HG03469 (cell line): Measurements from ENCODE around the gene ZMYM4.

ENCODE experiments used
- ATAC-seq: cut with Tn5 transposase; IDR thresholded peaks from one replicate; pipeline ENCODE4 v1.9.1; 2021; ENCODE audit warnings: mild to moderate bottlenecking, moderate library complexity, moderate number of reproducible peaks; ENCODE audit not compliant: unreplicated experiment

The ZMYM4 gene

GRCh38 chr1:35274197-35274596 lies 5.7 kb downstream of the ZMYM4 start:
- ATAC-seq = no peak

- ATAC-seq = no peak
These were observed 10.5 kb downstream of the ZMYM4 start for GRCh38 chr1:35278886-35279554.

DNA sequence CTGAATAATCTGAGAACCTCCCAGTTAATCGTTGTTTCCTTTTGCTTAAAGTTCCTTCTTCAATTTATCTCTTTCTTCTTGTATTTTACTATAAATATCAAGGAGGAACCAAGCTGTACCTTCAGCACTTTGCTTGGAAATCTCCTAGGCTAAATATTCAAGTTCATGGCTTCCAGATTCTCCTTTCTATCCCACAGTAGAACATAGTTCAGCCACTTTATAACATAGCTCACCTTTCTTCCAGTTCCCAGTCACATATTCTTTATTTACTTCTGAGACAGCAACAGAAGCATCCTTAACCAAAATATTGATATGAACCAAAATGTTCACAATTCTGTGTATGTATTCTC lies 11.0 kb downstream of the ZMYM4 start:
- ATAC-seq = no peak

DNA sequence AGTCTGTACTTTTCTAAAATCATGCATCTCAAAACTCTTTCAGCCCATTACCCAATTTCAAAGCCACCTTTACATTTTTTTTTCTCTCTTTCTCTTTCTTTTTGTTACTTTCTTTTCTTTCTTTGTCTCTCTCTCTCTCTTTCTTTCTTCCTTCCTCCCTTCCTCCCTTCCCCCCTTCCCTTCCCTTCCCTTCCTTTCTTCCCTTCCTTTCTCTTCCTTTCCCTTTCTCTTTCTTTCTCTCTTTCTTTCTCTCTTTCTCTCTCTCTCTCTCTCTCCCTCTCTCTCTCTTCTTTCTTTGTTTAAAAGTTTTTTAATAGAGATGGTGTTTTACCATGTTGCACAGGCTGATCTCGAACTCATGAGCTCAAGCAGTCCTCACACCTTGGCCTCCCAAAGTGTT lies 11.5 kb downstream of the ZMYM4 start:
- ATAC-seq = no peak

GRCh38 chr1:35281565-35281964 lies 13.1 kb downstream of the ZMYM4 start:
- ATAC-seq = no peak

- ATAC-seq = no peak
These were observed 13.7 kb downstream of the ZMYM4 start for GRCh38 chr1:35282172-35282571.

- ATAC-seq = no peak
These were observed 16.3 kb downstream of the ZMYM4 start for GRCh38 chr1:35284852-35285251.

DNA sequence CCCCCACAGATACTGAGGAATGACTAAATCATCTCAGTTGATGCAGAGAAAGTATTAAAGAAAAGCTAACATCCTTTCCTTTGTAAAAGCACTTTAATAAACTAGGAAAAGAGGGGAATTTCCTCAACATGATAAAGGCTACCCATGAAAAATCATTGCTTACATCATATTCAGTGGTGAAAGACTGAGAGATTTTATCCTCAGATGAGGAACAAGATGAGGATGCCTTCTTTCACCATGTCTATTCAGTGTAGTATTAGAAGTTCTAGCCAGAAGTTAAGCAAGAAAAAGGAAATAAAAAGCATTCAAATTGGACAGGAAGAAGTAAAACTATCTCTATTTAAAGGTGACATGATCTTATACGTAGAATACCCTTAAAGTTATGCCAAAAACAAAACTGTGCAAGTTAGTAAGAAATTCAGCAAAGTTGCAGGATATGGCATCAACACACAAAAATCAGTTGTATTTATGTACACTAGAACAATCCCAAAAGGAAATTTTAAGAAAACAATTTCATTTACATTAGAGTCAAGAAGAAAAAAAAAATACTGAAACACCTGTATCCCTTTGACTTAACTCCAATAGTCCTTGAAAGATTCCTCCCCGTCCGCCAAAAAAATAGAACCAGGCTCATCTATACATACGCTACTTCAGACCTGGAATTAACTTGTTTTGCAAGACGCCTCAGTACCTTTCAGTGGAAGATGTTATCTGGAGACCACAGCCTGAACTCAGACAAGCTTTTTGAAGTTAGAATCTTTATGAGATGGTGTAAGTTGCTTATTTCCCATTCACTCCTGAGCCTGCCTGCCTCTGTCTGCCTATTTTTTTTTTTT lies 17.5 kb downstream of the ZMYM4 start:
- ATAC-seq = no peak

DNA sequence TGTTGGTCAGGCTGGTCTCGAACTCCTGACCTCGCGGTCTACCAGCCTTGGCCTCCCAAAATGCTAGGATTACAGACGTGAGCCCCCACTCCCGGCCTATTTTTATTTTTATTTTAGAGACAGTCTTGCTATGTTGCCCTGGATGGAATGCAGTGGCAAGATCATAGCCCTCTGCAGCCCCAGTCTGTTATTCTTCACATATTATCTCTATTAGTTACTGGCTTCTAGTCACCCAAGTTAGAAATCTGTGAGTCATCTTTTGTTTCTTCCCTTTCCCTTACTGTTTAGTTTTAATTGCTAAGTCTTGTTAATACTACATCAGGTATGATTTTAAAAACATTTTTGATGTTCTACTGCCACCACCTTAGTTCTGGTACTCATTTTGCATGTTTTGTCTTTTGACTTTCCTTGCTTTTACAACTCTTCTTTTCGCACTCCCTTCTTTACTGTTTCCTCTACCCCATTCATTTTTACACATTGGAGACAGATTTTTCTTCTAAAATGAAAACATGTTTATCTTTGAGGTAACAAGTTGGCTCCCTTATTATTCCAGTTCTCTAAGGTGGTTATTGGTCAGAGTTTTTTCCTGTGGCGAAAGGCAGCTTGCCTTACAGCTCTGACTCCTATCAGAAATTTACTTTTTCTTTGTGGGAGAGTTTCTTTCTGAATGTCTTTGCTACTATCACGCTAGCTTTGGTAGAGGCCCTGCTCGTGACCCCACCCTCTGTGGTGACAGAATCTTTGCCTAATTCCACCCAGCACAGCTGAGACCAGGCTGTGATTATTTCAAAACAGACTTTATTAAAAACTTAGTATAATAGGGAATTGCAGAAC lies 19.5 kb downstream of the ZMYM4 start:
- ATAC-seq = no peak

DNA sequence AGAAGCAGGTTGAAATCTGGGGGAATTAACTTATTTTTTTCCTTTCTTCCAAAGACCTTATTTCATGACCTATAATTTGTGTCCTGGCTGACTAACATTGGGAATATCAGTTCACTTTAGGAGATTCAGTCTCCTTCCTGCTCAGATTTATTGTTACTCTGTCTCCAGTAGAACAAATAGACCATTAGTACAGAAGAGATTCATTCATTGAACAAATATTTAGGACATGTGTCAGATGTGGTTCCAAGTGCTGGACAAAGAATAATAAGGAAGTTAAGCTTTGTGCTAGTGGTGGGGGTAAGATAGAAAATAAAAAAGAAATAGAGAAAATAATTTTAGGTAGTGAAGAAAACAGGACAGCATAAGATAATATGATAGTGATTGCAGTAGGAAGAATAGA lies 20.3 kb downstream of the ZMYM4 start:
- ATAC-seq = no peak

DNA sequence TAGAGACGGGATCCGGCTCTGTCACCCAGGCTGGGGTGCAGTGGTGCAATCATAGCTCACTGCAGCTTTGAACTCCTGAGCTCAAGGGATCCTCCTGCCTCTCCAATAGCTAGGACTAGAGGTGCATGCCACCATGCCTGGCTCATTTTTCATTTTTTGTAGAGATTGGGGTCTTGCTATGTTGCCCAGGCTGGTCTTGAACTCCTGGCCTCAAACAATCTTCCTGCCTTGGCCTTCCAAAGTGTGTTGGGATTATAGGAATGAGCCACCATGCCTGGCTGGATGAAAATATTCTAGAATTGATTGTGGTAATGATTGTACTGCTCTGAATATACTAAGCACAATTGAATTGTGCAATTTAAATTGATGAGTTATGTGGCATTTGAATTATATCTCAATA lies 21.9 kb downstream of the ZMYM4 start:
- no peak for ATAC-seq

GRCh38 chr1:35294809-35295208 lies 26.3 kb downstream of the ZMYM4 start:
- ATAC-seq = no peak

GRCh38 chr1:35297886-35298285 lies 29.4 kb downstream of the ZMYM4 start:
- no peak for ATAC-seq

DNA sequence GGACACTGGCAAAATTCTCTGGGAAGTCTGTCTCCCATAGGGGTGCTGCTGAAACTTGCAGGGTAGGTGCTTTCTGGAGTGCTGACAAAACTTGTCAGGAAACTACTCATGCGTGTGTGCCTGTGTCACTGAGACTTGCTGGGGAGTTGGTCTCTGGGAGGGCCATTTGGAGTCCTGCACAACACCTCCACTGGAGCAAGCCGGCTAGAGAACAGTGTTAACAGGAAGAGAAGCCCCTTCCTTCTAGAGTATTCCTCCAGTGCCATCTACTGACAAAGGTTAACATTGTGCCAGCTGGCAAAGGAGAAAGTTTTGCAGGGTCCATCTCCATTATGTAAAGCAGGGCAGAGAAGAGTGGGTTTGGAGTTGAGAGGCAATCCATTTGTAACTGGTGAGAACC lies 30.0 kb downstream of the ZMYM4 start:
- no peak for ATAC-seq

DNA sequence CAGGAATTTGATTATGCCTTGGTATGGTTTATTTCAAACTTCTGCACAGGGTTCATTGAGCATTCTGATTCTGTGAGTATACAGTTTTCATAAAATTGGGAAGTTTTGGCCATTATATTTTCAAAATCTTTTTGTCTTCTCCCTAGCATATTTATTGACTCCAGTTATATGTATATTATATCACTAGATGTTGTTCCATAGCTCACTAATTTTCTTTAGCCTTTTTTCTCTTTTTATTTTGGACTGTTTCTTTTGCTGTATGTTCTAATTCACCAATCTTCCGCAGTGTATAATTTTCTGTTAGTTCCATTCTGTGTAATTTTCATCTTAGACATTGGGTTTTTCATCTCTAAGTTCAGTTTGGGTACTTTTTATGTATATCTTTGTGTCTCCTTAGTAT lies 31.9 kb downstream of the ZMYM4 start:
- no peak for ATAC-seq

DNA sequence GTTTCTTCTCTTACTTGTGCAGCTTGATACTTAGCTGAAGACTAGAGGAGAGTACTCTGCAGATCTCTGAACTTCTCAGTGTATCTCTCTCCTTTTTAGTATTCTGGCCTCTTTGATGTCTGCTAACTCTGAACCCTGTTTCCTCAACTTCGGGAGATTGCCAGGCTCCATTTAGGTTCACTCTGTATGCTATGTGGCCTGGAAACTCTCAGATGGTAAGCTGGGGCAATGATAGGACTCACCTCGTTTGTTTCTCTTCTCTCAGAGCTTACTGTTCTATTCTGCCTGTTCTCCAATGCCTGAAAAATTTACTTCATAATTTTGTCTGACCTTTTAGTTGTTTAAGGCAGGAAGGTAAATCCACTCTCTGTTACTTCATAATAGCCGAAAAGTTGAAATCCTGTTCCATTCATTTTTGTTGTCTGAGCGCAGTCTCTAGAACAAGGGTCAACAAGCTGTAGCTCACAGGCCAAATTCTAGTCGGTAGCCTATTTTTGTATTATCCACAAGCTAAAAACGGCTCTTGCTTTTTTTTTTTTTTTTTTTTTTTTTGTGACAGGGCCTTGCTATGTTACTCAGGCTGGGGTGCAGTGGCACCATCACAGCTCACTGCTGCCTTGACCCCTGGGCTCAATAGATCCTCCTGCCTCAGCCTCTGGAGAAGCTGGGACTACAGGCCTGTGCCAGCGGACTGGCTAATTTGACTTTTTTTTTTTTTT lies 33.3 kb downstream of the ZMYM4 start:
- no peak for ATAC-seq

GRCh38 chr1:35305383-35305782 lies 36.9 kb downstream of the ZMYM4 start:
- no peak for ATAC-seq

GRCh38 chr1:35315649-35316048 lies 47.1 kb downstream of the ZMYM4 start:
- ATAC-seq = no peak

DNA sequence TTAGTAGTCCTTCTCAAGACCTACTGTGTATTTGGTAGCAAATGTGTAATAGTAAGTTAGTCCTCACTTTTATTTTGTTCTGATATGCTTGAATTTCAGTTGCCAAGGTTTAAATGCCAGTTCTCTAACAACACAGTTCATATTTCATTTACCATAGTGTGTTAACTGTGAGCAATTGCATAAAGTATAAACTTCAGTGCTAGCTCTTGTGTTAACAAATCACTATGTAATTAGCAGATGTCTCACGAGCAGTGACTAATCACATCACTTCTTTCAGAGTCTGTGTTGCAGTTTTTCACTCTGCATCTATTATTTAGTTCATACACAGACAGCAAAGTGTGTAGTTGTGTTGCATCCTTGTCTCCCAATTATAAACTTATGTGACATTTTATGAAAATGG lies 47.8 kb downstream of the ZMYM4 start:
- no peak for ATAC-seq

GRCh38 chr1:35319988-35320713 lies 51.6 kb downstream of the ZMYM4 start:
- no peak for ATAC-seq
